PC-3 (cell line): ENCODE measurements around the gene HNRNPF. TPM values are rescaled to one million over a fixed set of nuclear protein-coding genes. Genes with fewer than 3 reads are reported as not detected.

Source experiments
- ATAC-seq: fragments of 200-7000 bp; cut with Tn5 transposase; 2 replicates; pipeline ENCODE4 v1.9.1; 2020; ENCODE audit warnings: mild to moderate bottlenecking, moderate library complexity
- BruUV-seq: library from RNA; stranded (reverse); fragments of 400-500 nt; replicated peaks from 2 replicates; lab custom pipeline; 2021; lab: Mats Ljungman, UMichigan
- CTCF ChIA-PET: fragments of 300-600 bp; sonication (Branson Sonifier 250); formaldehyde crosslinking; loops from one replicate; lab custom pipeline; 2022; ENCODE audit warnings: antibody characterized with exemption; lab: Charles Lee
- POLR2A ChIA-PET: fragments of 300-600 bp; sonication (Branson Sonifier 250); formaldehyde crosslinking; loops from one replicate; lab custom pipeline; 2022; ENCODE audit warnings: antibody characterized with exemption; ENCODE audit not compliant: unreplicated experiment; lab: Charles Lee
- DNase-seq: peaks from one replicate; pipeline ENCODE4 v3.0.0-alpha.2; 2015
- H2AFZ ChIP-seq: fragments of 300-600 bp; sonication (generic); 2 replicates; pipeline ENCODE4 v1.6.0; 2016; ENCODE audit warnings: antibody characterized with exemption, low read length
- H3F3A ChIP-seq: fragments of 300-600 bp; sonication (generic); one replicate; pipeline ENCODE4 v1.6.0; 2017; ENCODE audit warnings: antibody characterized with exemption, low read length, control low read depth, mild to moderate bottlenecking; ENCODE audit not compliant: unreplicated experiment
- H3K27ac ChIP-seq: fragments of 300-600 bp; sonication (generic); 2 replicates; pipeline ENCODE4 v1.5.1; 2016; ENCODE audit warnings: mild to moderate bottlenecking, low read length
- H3K27me3 ChIP-seq: fragments of 300-600 bp; sonication (generic); 2 replicates; pipeline ENCODE4 v1.6.1; 2016; ENCODE audit warnings: low read length, mixed read lengths
- H3K36me3 ChIP-seq: fragments of 300-600 bp; sonication (generic); 2 replicates; pipeline ENCODE4 v1.6.1; 2016; ENCODE audit warnings: low read depth, mixed run types, low read length, mixed read lengths
- H3K4me1 ChIP-seq: fragments of 300-600 bp; sonication (generic); 2 replicates; pipeline ENCODE4 v1.5.1; 2016; ENCODE audit warnings: low read length; ENCODE audit not compliant: insufficient read depth
- H3K4me2 ChIP-seq: fragments of 300-600 bp; sonication (generic); 2 replicates; pipeline ENCODE4 v1.6.0; 2016; ENCODE audit warnings: low read length
- H3K4me3 ChIP-seq: fragments of 300-600 bp; sonication (generic); 2 replicates; pipeline ENCODE4 v1.5.1; 2016; ENCODE audit warnings: mild to moderate bottlenecking, low read length, mixed read lengths
- H3K79me2 ChIP-seq: fragments of 300-600 bp; sonication (generic); 2 replicates; pipeline ENCODE4 v1.6.1; 2017; ENCODE audit warnings: low read length, mixed read lengths
- H3K9ac ChIP-seq: fragments of 300-600 bp; sonication (generic); 2 replicates; pipeline ENCODE4 v1.6.0; 2016; ENCODE audit warnings: mild to moderate bottlenecking, low read length
- H3K9me2 ChIP-seq: fragments of 300-600 bp; sonication (generic); replicated peaks from 2 replicates; pipeline ENCODE4 v1.6.1; 2016; ENCODE audit warnings: mixed run types, low read length, mixed read lengths
- H3K9me3 ChIP-seq: fragments of 300-600 bp; sonication (generic); 2 replicates; pipeline ENCODE4 v1.6.1; 2016; ENCODE audit warnings: low read length, mixed read lengths
- H4K20me1 ChIP-seq: fragments of 300-600 bp; sonication (generic); 2 replicates; pipeline ENCODE4 v1.6.1; 2016; ENCODE audit warnings: low read length, mixed read lengths
- EZH2 ChIP-seq: fragments of 300-600 bp; sonication (generic); IDR thresholded peaks from one replicate; pipeline ENCODE4 v1.6.1; 2017; ENCODE audit warnings: antibody characterized with exemption, mild to moderate bottlenecking, low read length; ENCODE audit not compliant: unreplicated experiment
- EZH2phosphoT487 ChIP-seq: fragments of 300-600 bp; sonication (generic); IDR thresholded peaks from 2 replicates; pipeline ENCODE4 v1.6.1; 2018; ENCODE audit warnings: mild to moderate bottlenecking, antibody characterized with exemption, low read length, borderline replicate concordance
- intact Hi-C: fragments of 100-400 bp; cut with micrococcal nuclease; formaldehyde crosslinking; loops from 2 replicates; pipeline ENCODE4 v1.9.0; 2023
- total RNA-seq: library from RNA; depleted of rRNA; stranded (reverse); fragments of >200 nt; gene quantifications from 2 replicates; pipeline ENCODE4 v1.2.3, GENCODE V29; 2014
- TF ChIP-seq, protein P1 (sequence below): fragments of 300-600 bp; sonication (generic); conservative IDR thresholded peaks from 2 replicates; pipeline ENCODE4 v1.5.1; 2017; ENCODE audit warnings: antibody characterized with exemption, low read depth, mild to moderate bottlenecking, low read length

The HNRNPF gene
- total RNA-seq, 1 experiment from 2014 or later, result 421 TPM

- no peak overlapping the region for H3K4me3 ChIP-seq
- no peaks in the 10 kb centered on the region for H3K27me3 ChIP-seq
- H3K27ac ChIP-seq, result no peak overlapping the region
- no peaks in the 10 kb centered on the region for H4K20me1 ChIP-seq
- ChIA-PET CTCF (no interaction called here), POLR2A (no interaction called here)
- no peak overlapping the region for H3K9ac ChIP-seq
- no peaks in the 10 kb centered on the region for H3K9me2 ChIP-seq
- no peaks in the 10 kb centered on the region for H3K4me1 ChIP-seq
- TF ChIP-seq, protein P1, sequence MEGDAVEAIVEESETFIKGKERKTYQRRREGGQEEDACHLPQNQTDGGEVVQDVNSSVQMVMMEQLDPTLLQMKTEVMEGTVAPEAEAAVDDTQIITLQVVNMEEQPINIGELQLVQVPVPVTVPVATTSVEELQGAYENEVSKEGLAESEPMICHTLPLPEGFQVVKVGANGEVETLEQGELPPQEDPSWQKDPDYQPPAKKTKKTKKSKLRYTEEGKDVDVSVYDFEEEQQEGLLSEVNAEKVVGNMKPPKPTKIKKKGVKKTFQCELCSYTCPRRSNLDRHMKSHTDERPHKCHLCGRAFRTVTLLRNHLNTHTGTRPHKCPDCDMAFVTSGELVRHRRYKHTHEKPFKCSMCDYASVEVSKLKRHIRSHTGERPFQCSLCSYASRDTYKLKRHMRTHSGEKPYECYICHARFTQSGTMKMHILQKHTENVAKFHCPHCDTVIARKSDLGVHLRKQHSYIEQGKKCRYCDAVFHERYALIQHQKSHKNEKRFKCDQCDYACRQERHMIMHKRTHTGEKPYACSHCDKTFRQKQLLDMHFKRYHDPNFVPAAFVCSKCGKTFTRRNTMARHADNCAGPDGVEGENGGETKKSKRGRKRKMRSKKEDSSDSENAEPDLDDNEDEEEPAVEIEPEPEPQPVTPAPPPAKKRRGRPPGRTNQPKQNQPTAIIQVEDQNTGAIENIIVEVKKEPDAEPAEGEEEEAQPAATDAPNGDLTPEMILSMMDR, result no peak
- TF ChIP-seq EZH2phosphoT487, result no peak
- TF ChIP-seq EZH2, result no peak
- no peaks in the 10 kb centered on the region for H3K9me3 ChIP-seq
- no peak overlapping the region for H2AFZ ChIP-seq
- H3K36me3 ChIP-seq, result no peaks in the 10 kb centered on the region
- no peak for ATAC-seq
- DNase-seq, result no peak
- H3K4me2 ChIP-seq, result no peak overlapping the region
- BruUV-seq, result no TSS peak
- H3F3A ChIP-seq, result no peaks in the 10 kb centered on the region
- no peaks in the 10 kb centered on the region for H3K79me2 ChIP-seq
- intact Hi-C loops, result no loop called here
Observed at GRCh38 chr10:43370671-43371215, 38.2 kb downstream of the HNRNPF start.

GRCh38 chr10:43369921-43370320, 39.1 kb downstream of the HNRNPF start:
- no peaks in the 10 kb centered on the region for H4K20me1 ChIP-seq
- no peaks in the 10 kb centered on the region for H3K36me3 ChIP-seq
- no peaks in the 10 kb centered on the region for H3K4me1 ChIP-seq
- ATAC-seq (no peak), DNase-seq (no peak)
- no TSS peak for BruUV-seq
- H3K27ac ChIP-seq, result no peak overlapping the region
- H3K79me2 ChIP-seq, result no peaks in the 10 kb centered on the region
- H3K9ac ChIP-seq, result no peak overlapping the region
- H3K9me2 ChIP-seq, result no peaks in the 10 kb centered on the region
- H3K9me3 ChIP-seq, result no peaks in the 10 kb centered on the region
- no peaks in the 10 kb centered on the region for H3F3A ChIP-seq
- intact Hi-C loops, result no loop called here
- ChIA-PET POLR2A (no interaction called here), CTCF (no interaction called here)
- H3K4me3 ChIP-seq, result no peak overlapping the region
- H3K4me2 ChIP-seq, result no peak overlapping the region
- no peak overlapping the region for H2AFZ ChIP-seq
- TF ChIP-seq, protein P1, result no peak
- TF ChIP-seq EZH2phosphoT487, result no peak
- no peak for TF ChIP-seq EZH2
- H3K27me3 ChIP-seq, result no peaks in the 10 kb centered on the region

DNA sequence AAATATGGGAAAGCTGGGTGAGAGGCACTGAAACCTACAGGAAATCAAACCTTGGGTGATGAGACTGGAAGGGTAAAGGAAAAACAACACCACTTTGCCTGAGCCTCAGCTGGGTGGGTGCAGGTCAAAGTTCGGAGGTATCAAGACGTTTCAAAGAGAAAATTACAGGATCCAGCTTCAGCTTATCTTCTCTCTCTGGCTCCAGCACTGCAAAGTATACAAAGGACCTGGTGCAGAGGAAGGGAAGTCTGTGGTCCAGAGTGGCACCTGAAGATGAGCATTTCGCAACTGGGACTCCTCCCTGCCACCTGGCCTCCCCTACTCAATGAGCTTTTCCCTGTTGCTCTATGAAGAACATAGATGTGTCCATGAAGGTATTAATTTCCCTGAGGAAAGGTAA, 44.0 kb downstream of the HNRNPF start:
- no peak overlapping the region for H3K9ac ChIP-seq
- H3K9me3 ChIP-seq, result no peaks in the 10 kb centered on the region
- no peaks in the 10 kb centered on the region for H3F3A ChIP-seq
- ChIA-PET POLR2A (no interaction called here), CTCF (no interaction called here)
- H4K20me1 ChIP-seq, result no peaks in the 10 kb centered on the region
- TF ChIP-seq EZH2phosphoT487 (no peak), EZH2 (no peak)
- TF ChIP-seq, protein P1, result no peak
- peaks cover 7% of the 10 kb centered on the region; the same call in 1 of the 2 replicates for H3K4me1 ChIP-seq
- H3K27me3 ChIP-seq, result no peaks in the 10 kb centered on the region
- no peaks in the 10 kb centered on the region for H3K79me2 ChIP-seq
- BruUV-seq, result no TSS peak
- no peak overlapping the region for H2AFZ ChIP-seq
- H3K36me3 ChIP-seq, result no peaks in the 10 kb centered on the region
- H3K27ac ChIP-seq, result no peak overlapping the region
- DNase-seq (no peak), ATAC-seq (no peak)
- H3K4me3 ChIP-seq, result no peak overlapping the region
- no peaks in the 10 kb centered on the region for H3K9me2 ChIP-seq
- no peak overlapping the region for H3K4me2 ChIP-seq
- intact Hi-C loops, result no loop called here
